GM18873 (cell line): ENCODE data around the gene FGFR4.

Source experiments
- ATAC-seq: cut with Tn5 transposase; IDR thresholded peaks from one replicate; pipeline ENCODE4 v1.9.1; 2021; ENCODE audit warnings: mild to moderate bottlenecking, moderate library complexity, moderate number of reproducible peaks; ENCODE audit not compliant: unreplicated experiment, low FRiP score

The FGFR4 gene

DNA sequence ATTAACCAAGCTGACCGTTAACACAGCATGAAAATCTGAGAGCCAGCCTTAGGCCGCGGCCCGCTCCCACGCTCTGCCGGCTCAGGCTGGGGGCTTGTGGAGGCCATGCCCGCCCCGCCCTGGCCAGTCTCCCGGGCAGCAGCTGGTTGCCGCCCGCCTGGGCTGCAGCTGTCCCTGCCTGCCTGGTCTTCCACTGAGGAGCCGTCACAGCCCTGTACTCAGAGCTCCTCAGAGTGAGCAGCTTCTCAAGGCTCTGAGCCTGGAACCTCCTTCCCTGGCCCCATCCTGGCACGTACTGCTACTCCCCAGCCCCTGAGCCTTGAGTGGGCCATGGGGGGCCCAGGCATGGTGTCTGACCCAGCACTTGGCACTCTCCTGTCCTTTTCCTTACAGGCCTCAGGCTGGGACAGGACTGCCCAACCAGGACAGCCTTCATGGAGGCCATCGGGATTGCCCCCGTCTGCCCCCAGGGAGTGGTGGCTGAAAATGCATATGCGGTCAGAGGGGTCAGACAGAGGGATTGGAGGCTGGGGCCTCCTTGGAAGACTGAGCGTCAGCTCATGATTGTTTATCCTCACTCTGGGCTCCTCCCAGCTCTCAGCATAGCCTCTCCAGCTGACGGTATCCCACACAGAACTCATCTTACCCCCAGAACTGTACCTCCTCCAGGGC is 11.9 kb downstream of the FGFR4 start:
- no peak for ATAC-seq

DNA sequence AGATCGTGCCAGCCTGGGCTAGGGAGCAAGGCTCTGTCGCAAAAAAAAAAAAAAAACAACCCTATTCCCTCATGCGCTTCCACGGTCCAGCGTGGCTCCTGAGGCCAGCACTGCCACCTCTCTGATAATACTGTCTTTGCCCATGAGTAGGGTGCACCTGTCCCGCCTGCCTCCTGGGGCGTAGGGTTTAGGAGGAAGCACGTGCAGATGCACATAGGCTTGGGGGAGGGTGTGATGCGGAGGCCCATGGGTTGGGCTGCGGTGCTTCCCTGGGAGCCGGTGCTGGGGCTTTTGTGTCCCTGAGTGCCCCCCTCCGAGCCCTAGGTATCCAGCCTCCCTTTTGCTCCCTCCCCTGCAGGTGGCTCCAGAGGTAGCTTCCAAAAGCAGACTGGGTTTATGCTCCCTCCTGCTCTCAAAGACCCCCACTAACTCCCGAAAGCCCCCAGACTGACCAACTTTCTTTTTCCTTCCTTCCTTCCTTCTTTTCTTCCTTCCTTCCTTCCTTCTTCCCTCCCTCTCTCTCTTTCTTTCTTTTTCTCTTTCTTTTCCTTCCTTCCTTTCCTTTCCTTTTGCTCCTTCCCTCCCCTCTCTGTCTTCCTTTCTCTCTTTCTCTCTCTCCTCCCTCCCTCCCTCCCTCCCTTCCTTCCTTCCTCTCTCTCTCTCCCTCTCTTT is 12.8 kb downstream of the FGFR4 start:
- ATAC-seq = no peak

GRCh38 chr5:177100714-177101121 is 14.0 kb downstream of the FGFR4 start:
- ATAC-seq = no peak

DNA sequence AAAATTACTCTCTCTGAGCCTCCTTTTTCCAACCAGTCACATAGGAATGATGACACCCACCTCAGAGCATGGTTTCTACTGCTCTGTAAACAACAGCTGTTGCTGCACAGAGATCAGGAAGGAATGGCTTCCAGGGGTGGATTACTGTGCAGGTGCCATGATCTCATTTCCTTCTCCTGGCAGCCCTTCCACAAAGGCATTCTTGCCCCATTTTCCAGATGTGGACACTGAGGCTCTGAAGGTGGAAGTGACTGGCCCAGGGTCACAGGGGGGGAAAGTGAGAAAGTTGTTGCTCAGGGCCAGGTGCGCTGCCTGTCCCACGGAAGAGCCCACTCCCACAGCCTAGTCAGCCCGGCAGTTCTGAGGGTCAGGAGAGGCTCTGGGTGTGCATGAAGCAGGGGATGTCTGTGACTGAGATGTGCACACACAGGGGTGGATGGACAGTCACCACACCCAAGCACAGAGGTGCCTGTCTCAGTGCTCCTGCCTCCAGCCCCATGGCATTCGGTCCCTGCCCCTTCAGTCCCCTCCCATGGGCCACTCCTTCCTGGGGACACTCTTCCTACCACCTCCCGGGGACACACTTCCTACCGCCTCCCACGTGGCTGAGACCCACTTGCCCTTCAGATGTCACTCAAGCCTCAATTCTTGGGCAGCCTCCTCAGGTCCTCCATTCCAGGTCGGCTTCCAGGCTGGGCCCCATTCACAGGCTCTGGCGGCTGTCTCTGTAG is 17.0 kb downstream of the FGFR4 start:
- no peak for ATAC-seq

- no peak for ATAC-seq
Observed at GRCh38 chr5:177105691-177106476, 19.2 kb downstream of the FGFR4 start.

- ATAC-seq = no peak
Observed at GRCh38 chr5:177107159-177107558, 20.4 kb downstream of the FGFR4 start.

DNA sequence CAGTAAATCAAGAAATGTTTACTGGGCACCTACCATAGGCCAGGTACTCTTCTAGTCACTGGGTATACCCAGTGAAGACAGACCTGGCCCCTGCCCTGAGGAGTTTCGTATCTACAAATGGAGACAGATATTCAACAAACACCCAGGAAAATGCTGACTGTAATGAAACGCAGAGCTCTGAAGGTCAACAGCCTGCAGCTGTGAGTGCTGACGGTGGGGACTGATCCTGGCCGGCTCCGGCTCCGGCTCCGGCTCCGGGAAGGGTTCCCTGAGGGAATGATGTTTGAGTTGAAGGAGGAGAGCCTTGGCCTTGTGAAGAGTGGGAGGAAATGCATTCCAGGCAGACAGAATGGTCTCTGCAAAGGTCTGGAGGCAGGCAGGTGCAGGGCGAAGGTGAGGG is 23.1 kb downstream of the FGFR4 start:
- no peak for ATAC-seq

DNA sequence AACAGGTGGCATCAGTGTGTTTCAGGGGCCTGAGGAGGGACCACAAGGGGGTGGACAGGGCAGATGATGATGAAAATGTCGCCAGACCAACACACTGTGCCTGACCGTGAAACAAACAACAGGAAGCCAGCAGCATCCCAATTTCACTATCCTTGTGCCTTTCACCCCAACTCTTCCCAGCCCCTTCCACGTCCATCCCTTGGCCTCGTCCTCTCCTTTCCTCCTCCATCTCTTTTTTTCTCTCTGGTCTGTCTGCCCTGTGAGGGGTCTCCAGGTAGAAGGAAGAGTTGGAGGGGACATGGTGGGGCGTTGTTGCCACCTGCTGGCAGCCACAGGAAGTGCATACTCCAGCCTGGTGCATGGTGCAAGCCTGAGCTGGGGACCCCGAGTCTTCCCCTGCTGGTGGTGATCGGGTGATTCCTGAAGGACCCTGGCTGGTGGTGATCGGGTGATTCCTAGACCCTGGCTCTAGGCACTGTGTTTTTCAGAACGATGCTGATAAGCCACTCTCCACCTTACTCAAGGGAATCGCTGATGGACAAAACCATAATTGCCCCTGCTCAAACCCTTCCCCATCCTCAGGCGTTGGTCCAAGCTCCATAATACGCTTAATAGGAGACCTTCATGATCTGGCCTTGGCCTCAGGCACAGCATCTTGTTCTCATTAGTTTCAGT is 25.1 kb downstream of the FGFR4 start:
- ATAC-seq = no peak

- no peak for ATAC-seq
Observed at GRCh38 chr5:177112589-177113220, 26.0 kb downstream of the FGFR4 start.

DNA sequence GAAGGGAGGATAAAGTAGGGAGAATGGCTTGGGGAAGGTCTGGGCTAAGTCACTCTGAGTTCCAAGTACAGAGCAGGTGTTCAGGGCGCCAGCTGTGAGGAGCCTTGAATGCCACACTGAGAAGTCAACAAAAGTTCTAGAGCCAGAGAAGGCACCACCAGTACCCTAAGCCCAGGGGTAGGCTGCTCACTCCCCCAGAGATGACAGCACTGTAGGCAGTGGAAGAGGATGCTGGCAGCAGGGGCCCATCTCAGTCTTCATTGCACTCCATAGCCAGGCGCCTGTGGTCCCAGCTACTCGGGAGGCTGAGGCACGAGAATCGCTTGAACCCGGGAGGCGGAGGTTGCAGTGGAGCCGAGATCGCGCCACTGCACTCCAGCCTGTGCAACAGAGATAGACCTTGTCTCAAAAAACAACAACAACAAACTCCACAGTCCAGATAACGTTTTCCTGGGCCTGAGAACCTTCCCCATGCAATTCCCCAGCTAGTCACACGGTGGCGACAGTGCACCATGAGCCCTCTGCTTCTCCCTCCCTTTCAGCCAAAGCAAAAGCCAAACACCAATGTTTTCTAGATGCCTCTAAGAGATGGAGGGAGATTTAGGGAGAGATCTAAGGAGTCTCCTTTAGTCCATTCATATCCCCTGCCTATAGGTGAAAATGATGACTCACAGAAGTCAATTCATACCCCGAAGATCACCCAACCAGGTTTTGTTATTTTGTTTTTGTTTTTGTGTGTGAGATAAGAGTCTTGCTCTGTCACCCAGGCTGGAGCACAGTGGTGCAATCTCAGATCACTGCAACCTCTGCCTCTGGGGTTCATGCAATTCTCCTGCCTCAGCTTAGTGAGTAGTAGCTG is 27.1 kb downstream of the FGFR4 start:
- ATAC-seq = no peak

GRCh38 chr5:177116631-177117373 is 30.1 kb downstream of the FGFR4 start:
- ATAC-seq = no peak

DNA sequence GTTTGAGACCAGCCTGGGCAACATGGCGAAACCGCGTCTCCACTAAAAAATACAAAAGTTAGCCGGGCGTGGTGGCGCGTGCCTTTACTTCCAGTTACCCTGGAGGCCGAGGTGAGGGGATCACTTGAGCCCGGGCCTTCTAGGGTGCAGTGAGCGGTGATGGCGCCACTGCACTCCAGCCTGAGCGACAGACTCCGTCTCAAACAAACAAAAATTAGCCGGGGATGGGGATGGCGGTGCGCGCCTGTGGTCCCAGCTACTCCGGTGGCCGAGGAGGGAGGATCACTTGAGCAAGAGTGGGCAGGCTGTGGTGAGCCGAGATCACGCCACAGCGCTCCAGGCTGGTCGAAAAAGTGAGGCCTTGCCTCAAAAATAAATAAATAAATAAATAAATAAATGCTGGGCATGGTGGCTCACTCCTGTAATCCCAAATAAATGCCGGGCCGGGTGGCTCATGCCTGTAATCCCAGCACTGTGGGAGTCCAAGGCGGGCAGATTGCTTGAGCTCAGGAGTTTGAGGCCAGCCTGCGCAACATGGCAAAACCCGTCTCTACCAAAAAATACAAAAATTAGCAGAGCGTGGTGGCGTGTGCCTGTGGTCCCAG is 30.8 kb downstream of the FGFR4 start:
- ATAC-seq = no peak

DNA sequence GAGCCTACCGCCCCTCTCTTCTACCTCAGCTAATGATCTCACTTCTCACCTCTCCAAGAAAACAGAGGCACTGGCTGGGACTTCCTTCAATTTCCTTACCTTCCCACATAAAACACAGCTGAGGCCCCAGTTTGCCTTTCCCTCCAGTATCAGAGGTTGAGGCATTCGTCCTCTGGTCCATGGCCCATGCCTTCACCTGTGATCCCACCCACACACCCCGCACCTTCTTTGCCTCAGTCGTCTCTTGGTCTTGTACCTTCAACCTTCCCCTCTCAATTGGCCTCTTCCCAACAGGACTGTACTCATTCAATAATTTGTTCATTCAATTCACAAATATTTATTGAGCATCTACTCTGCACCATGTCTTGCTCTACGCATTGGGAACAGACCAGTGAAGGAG is 35.9 kb downstream of the FGFR4 start:
- ATAC-seq = no peak

GRCh38 chr5:177123789-177124485 is 37.2 kb downstream of the FGFR4 start:
- ATAC-seq = no peak

DNA sequence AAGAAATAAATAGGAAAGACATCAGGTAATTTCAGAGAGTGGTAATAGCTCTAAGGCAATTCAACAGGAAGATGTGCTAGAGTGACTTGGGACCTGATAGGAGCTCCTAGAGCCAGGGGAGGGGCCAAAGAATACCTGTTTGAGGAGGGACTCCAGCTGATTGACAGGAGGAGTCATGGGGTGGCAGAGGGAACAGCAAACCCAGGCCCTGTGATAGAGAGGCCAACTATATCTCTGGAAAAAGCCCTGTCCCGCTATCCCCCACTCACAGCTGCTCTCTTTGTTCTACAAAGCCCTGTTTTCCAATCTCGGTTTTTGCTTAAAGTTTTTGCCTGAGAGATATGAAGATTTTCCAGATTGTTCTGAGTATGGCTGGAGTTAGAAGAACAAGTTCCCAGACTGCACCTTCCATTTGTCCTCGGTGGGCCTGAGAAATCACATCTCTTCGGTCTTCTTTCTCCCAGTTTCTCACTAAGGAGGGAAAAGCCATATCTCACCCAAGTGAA is 37.8 kb downstream of the FGFR4 start:
- ATAC-seq = no peak

- no peak for ATAC-seq
Observed at GRCh38 chr5:177126771-177127170, 40.1 kb downstream of the FGFR4 start.

- ATAC-seq = no peak
Observed at GRCh38 chr5:177128551-177128981, 41.9 kb downstream of the FGFR4 start.
